GM19099 (cell line): ENCODE results near the gene C11orf86.

Source experiments
- POLR2A ChIP-seq: IDR thresholded peaks from 3 replicates; pipeline ENCODE4 v1.6.1; 2011; ENCODE audit warnings: low read depth; ENCODE audit not compliant: insufficient read length; ENCODE audit errors: extremely low read depth

C11orf86 gene

GRCh38 chr11:66974724-66975404 is at the start of gene C11orf86:
TSS of gene C11orf86 (plus strand) at chr11:66975304. CDS start at chr11:66975363, 59 bp downstream.
- no peak for TF ChIP-seq POLR2A

- no peak for TF ChIP-seq POLR2A
These were observed 45.4 kb upstream of the C11orf86 start for GRCh38 chr11:66929753-66930152.

GRCh38 chr11:66932543-66932942 is 42.6 kb upstream of the C11orf86 start:
- TF ChIP-seq POLR2A, result no peak

- TF ChIP-seq POLR2A, result no peak
These were observed 41.6 kb upstream of the C11orf86 start for GRCh38 chr11:66933531-66933930.

GRCh38 chr11:66934950-66935779 is 39.9 kb upstream of the C11orf86 start:
- no peak for TF ChIP-seq POLR2A

GRCh38 chr11:66936311-66936711 is 38.8 kb upstream of the C11orf86 start:
- TF ChIP-seq POLR2A, result no peak

GRCh38 chr11:66937193-66937733 is 37.8 kb upstream of the C11orf86 start:
- no peak for TF ChIP-seq POLR2A

- TF ChIP-seq POLR2A, result no peak
These were observed 36.4 kb upstream of the C11orf86 start for GRCh38 chr11:66938582-66939135.

GRCh38 chr11:66950112-66950535 is 25.0 kb upstream of the C11orf86 start:
- no peak for TF ChIP-seq POLR2A

GRCh38 chr11:66951135-66951534 is 24.0 kb upstream of the C11orf86 start:
- TF ChIP-seq POLR2A, result no peak

GRCh38 chr11:66951927-66952337 is 23.2 kb upstream of the C11orf86 start:
- TF ChIP-seq POLR2A, result no peak

- TF ChIP-seq POLR2A, result no peak
These were observed 21.8 kb upstream of the C11orf86 start for GRCh38 chr11:66953081-66953833.

- no peak for TF ChIP-seq POLR2A
These were observed 18.3 kb upstream of the C11orf86 start for GRCh38 chr11:66956689-66957290.

- TF ChIP-seq POLR2A, result no peak
These were observed 17.2 kb upstream of the C11orf86 start for GRCh38 chr11:66957971-66958231.
